ENCODE data around the gene DPYD.

The DPYD gene

GRCh38 chr1:97166626-97167025 lies 754.2 kb downstream of the DPYD start:
- DNase-seq (ENCODE audit: extremely low read depth, insufficient read length), result no peak
- TF ChIP-seq CTCF (IDR thresholded peaks at IDR 0.05; ENCODE audit: insufficient read depth, low read length, poor library complexity, severe bottlenecking), result no peak
- Histone ChIP-seq H3K27me3 (replicated peaks; ENCODE audit: control insufficient read depth, insufficient read depth, low read length) (no peaks in the 10 kb centered on the region), H3K36me3 (ENCODE audit: control insufficient read depth, insufficient read depth, low read length) (no peaks in the 10 kb centered on the region), H3K4me3 (replicated peaks; ENCODE audit: low read depth, low read length) (no peak overlapping the region)

GRCh38 chr1:97164276-97164639 lies 756.6 kb downstream of the DPYD start:
- Histone ChIP-seq H3K4me3 (replicated peaks; ENCODE audit: low read depth, low read length) (no peak overlapping the region), H3K27me3 (replicated peaks; ENCODE audit: control insufficient read depth, insufficient read depth, low read length) (no peaks in the 10 kb centered on the region), H3K36me3 (ENCODE audit: control insufficient read depth, insufficient read depth, low read length) (no peaks in the 10 kb centered on the region)
- DNase-seq (ENCODE audit: extremely low read depth, insufficient read length), result no peak
- TF ChIP-seq CTCF (IDR thresholded peaks at IDR 0.05; ENCODE audit: insufficient read depth, low read length, poor library complexity, severe bottlenecking), result no peak

- no peak for TF ChIP-seq CTCF (IDR thresholded peaks at IDR 0.05; ENCODE audit: insufficient read depth, low read length, poor library complexity, severe bottlenecking)
- no peaks in the 10 kb centered on the region for H3K36me3 ChIP-seq (ENCODE audit: control insufficient read depth, insufficient read depth, low read length)
- H3K4me3 ChIP-seq (replicated peaks; ENCODE audit: low read depth, low read length), result no peak overlapping the region
- no peaks in the 10 kb centered on the region for H3K27me3 ChIP-seq (replicated peaks; ENCODE audit: control insufficient read depth, insufficient read depth, low read length)
- DNase-seq (ENCODE audit: extremely low read depth, insufficient read length), result peak; percentile 24
Observed at GRCh38 chr1:97163591-97164275, 757.1 kb downstream of the DPYD start.

- no peaks in the 10 kb centered on the region for H3K27me3 ChIP-seq (replicated peaks; ENCODE audit: control insufficient read depth, insufficient read depth, low read length)
- no peak overlapping the region for H3K4me3 ChIP-seq (replicated peaks; ENCODE audit: low read depth, low read length)
- DNase-seq (ENCODE audit: extremely low read depth, insufficient read length), result no peak
- no peaks in the 10 kb centered on the region for H3K36me3 ChIP-seq (ENCODE audit: control insufficient read depth, insufficient read depth, low read length)
- TF ChIP-seq CTCF (IDR thresholded peaks at IDR 0.05; ENCODE audit: insufficient read depth, low read length, poor library complexity, severe bottlenecking), result no peak
Observed at GRCh38 chr1:97160818-97161217, 760.0 kb downstream of the DPYD start.

GRCh38 chr1:97159342-97159741 lies 761.5 kb downstream of the DPYD start:
- H3K27me3 ChIP-seq (replicated peaks; ENCODE audit: control insufficient read depth, insufficient read depth, low read length), result no peaks in the 10 kb centered on the region
- TF ChIP-seq CTCF (IDR thresholded peaks at IDR 0.05; ENCODE audit: insufficient read depth, low read length, poor library complexity, severe bottlenecking), result no peak
- peak; percentile 56 for DNase-seq (ENCODE audit: extremely low read depth, insufficient read length)
- no peak overlapping the region for H3K4me3 ChIP-seq (replicated peaks; ENCODE audit: low read depth, low read length)
- H3K36me3 ChIP-seq (ENCODE audit: control insufficient read depth, insufficient read depth, low read length), result no peaks in the 10 kb centered on the region

GRCh38 chr1:97158691-97159096 lies 762.1 kb downstream of the DPYD start:
- TF ChIP-seq CTCF (IDR thresholded peaks at IDR 0.05; ENCODE audit: insufficient read depth, low read length, poor library complexity, severe bottlenecking), result no peak
- H3K4me3 ChIP-seq (replicated peaks; ENCODE audit: low read depth, low read length), result no peak overlapping the region
- H3K27me3 ChIP-seq (replicated peaks; ENCODE audit: control insufficient read depth, insufficient read depth, low read length), result no peaks in the 10 kb centered on the region

More at GRCh38 chr1:97158691-97159096, 762.1 kb downstream of the DPYD start:
- no peak for DNase-seq (ENCODE audit: extremely low read depth, insufficient read length)
- H3K36me3 ChIP-seq (ENCODE audit: control insufficient read depth, insufficient read depth, low read length), result no peaks in the 10 kb centered on the region
